ENCODE results near the gene EED. TPM values are rescaled to one million over a fixed set of nuclear protein-coding genes. Genes with fewer than 3 reads are reported as not detected.
"Not testable (repeated sequence)": the region's sequence is repeated elsewhere in the genome, so short reads cannot be mapped to it uniquely, and the experiment has no call there.

The EED gene
- total RNA-seq, 1 experiment from 2014 or later, result 20.0 TPM

GRCh38 chr11:86278226-86278625 is 33.7 kb downstream of the EED start:
- Histone ChIP-seq H3K27me3 (ENCODE audit: control insufficient read depth, insufficient read depth, low read length) (no peaks in the 10 kb centered on the region), H3K36me3 (replicated peaks; ENCODE audit: control insufficient read depth, insufficient read depth, low read length) (no peaks in the 10 kb centered on the region; the same call in 1 of the 2 replicates), H3K4me3 (ENCODE audit: insufficient read depth, low read depth, low read length) (no peak overlapping the region)
- no peak for DNase-seq

GRCh38 chr11:86279747-86280146 is 35.2 kb downstream of the EED start:
- DNase-seq, result no peak
- Histone ChIP-seq H3K27me3 (ENCODE audit: control insufficient read depth, insufficient read depth, low read length) (no peaks in the 10 kb centered on the region), H3K36me3 (replicated peaks; ENCODE audit: control insufficient read depth, insufficient read depth, low read length) (no peaks in the 10 kb centered on the region; the same call in 1 of the 2 replicates), H3K4me3 (ENCODE audit: insufficient read depth, low read depth, low read length) (no peak overlapping the region)

- Histone ChIP-seq H3K36me3 (replicated peaks; ENCODE audit: control insufficient read depth, insufficient read depth, low read length) (no peaks in the 10 kb centered on the region), H3K27me3 (ENCODE audit: control insufficient read depth, insufficient read depth, low read length) (no peaks in the 10 kb centered on the region), H3K4me3 (ENCODE audit: insufficient read depth, low read depth, low read length) (no peak overlapping the region)
- DNase-seq, result no peak
These were observed 42.9 kb downstream of the EED start for GRCh38 chr11:86287468-86287796.

GRCh38 chr11:86288776-86289507 is 44.4 kb downstream of the EED start:
- Histone ChIP-seq H3K27me3 (ENCODE audit: control insufficient read depth, insufficient read depth, low read length) (no peaks in the 10 kb centered on the region), H3K4me3 (ENCODE audit: insufficient read depth, low read depth, low read length) (no peak overlapping the region), H3K36me3 (replicated peaks; ENCODE audit: control insufficient read depth, insufficient read depth, low read length) (no peaks in the 10 kb centered on the region)
- no peak for DNase-seq

GRCh38 chr11:86289508-86290280 is 45.1 kb downstream of the EED start:
- not testable (repeated sequence) for H3K36me3 ChIP-seq (replicated peaks; ENCODE audit: control insufficient read depth, insufficient read depth, low read length); H3K27me3 ChIP-seq (ENCODE audit: control insufficient read depth, insufficient read depth, low read length); DNase-seq; H3K4me3 ChIP-seq (ENCODE audit: insufficient read depth, low read depth, low read length)

- H3K4me3 ChIP-seq (ENCODE audit: insufficient read depth, low read depth, low read length), result no peak overlapping the region
- H3K27me3 ChIP-seq (ENCODE audit: control insufficient read depth, insufficient read depth, low read length), result no peaks in the 10 kb centered on the region
- DNase-seq, result peak; percentile 58
- no peaks in the 10 kb centered on the region for H3K36me3 ChIP-seq (replicated peaks; ENCODE audit: control insufficient read depth, insufficient read depth, low read length)
These were observed 47.1 kb downstream of the EED start for GRCh38 chr11:86291466-86292262.

- no peaks in the 10 kb centered on the region for H3K36me3 ChIP-seq (replicated peaks; ENCODE audit: control insufficient read depth, insufficient read depth, low read length)
- no peak overlapping the region for H3K4me3 ChIP-seq (ENCODE audit: insufficient read depth, low read depth, low read length)
- DNase-seq, result no peak
- no peaks in the 10 kb centered on the region for H3K27me3 ChIP-seq (ENCODE audit: control insufficient read depth, insufficient read depth, low read length)
These were observed 48.5 kb downstream of the EED start for GRCh38 chr11:86292912-86293616.

GRCh38 chr11:86294026-86294425 is 49.5 kb downstream of the EED start:
- no peak for DNase-seq
- Histone ChIP-seq H3K4me3 (ENCODE audit: insufficient read depth, low read depth, low read length) (no peak overlapping the region), H3K36me3 (replicated peaks; ENCODE audit: control insufficient read depth, insufficient read depth, low read length) (no peaks in the 10 kb centered on the region), H3K27me3 (ENCODE audit: control insufficient read depth, insufficient read depth, low read length) (no peaks in the 10 kb centered on the region)

- Histone ChIP-seq H3K4me3 (ENCODE audit: insufficient read depth, low read depth, low read length) (no peak overlapping the region), H3K27me3 (ENCODE audit: control insufficient read depth, insufficient read depth, low read length) (no peaks in the 10 kb centered on the region), H3K36me3 (replicated peaks; ENCODE audit: control insufficient read depth, insufficient read depth, low read length) (no peaks in the 10 kb centered on the region)
- no peak for DNase-seq
These were observed 57.2 kb downstream of the EED start for GRCh38 chr11:86301742-86302091.

- Histone ChIP-seq H3K4me3 (ENCODE audit: insufficient read depth, low read depth, low read length) (peak within 1 kb of the TSS; percentile 68), H3K27me3 (ENCODE audit: control insufficient read depth, insufficient read depth, low read length) (no peaks in the 10 kb centered on the region), H3K36me3 (replicated peaks; ENCODE audit: control insufficient read depth, insufficient read depth, low read length) (no peaks in the 10 kb centered on the region; the same call in 1 of the 2 replicates)
- peak; percentile 73 for DNase-seq
These were observed 57.7 kb downstream of the EED start, which contains the start of gene HIKESHI for GRCh38 chr11:86302092-86302793. Gene HIKESHI, plus strand, starts transcription at chr11:86302240. Its CDS starts 209 bp downstream, at chr11:86302449.

- no peak for DNase-seq
- Histone ChIP-seq H3K36me3 (replicated peaks; ENCODE audit: control insufficient read depth, insufficient read depth, low read length) (no peaks in the 10 kb centered on the region; the same call in 1 of the 2 replicates), H3K27me3 (ENCODE audit: control insufficient read depth, insufficient read depth, low read length) (no peaks in the 10 kb centered on the region), H3K4me3 (ENCODE audit: insufficient read depth, low read depth, low read length) (no peak overlapping the region; the same call in 1 of the 2 replicates)
These were observed 58.7 kb downstream of the EED start for GRCh38 chr11:86303257-86303656.

GRCh38 chr11:86308710-86309109 is 64.2 kb downstream of the EED start:
- DNase-seq; H3K27me3 ChIP-seq (ENCODE audit: control insufficient read depth, insufficient read depth, low read length); H3K4me3 ChIP-seq (ENCODE audit: insufficient read depth, low read depth, low read length); H3K36me3 ChIP-seq (replicated peaks; ENCODE audit: control insufficient read depth, insufficient read depth, low read length): not testable (repeated sequence)

- Histone ChIP-seq H3K27me3 (ENCODE audit: control insufficient read depth, insufficient read depth, low read length) (no peaks in the 10 kb centered on the region), H3K4me3 (ENCODE audit: insufficient read depth, low read depth, low read length) (no peak overlapping the region)
- DNase-seq, result no peak
These were observed 69.2 kb downstream of the EED start for GRCh38 chr11:86313793-86314192.

GRCh38 chr11:86314636-86315035 is 70.1 kb downstream of the EED start:
- no peak overlapping the region for H3K4me3 ChIP-seq (ENCODE audit: insufficient read depth, low read depth, low read length)
- no peaks in the 10 kb centered on the region for H3K27me3 ChIP-seq (ENCODE audit: control insufficient read depth, insufficient read depth, low read length)
- H3K36me3 ChIP-seq (replicated peaks; ENCODE audit: control insufficient read depth, insufficient read depth, low read length), result no peaks in the 10 kb centered on the region
- no peak for DNase-seq

More at GRCh38 chr11:86313793-86314192, 69.2 kb downstream of the EED start:
- no peaks in the 10 kb centered on the region for H3K36me3 ChIP-seq (replicated peaks; ENCODE audit: control insufficient read depth, insufficient read depth, low read length)
